Calu3 (cell line): ENCODE data around the gene STPG2. TPM values are rescaled to one million over a fixed set of nuclear protein-coding genes. Genes with fewer than 3 reads are reported as not detected.

Experiments used
- BruUV-seq: library from RNA; stranded (reverse); fragments of 400-500 nt; replicated peaks from 2 replicates; lab custom pipeline; 2021; lab: Mats Ljungman, UMichigan
- CTCF ChIA-PET: fragments of 300-600 bp; sonication (Branson Sonifier 250); formaldehyde crosslinking; loops from one replicate; lab custom pipeline; 2022; ENCODE audit warnings: antibody characterized with exemption; lab: Charles Lee
- DNase-seq: peaks from one replicate; pipeline ENCODE4 v3.0.0; 2022
- H3K27ac Mint-ChIP-seq: one replicate; pipeline ENCODE4 v1.8.0; 2022; ENCODE audit warnings: mixed read lengths; ENCODE audit not compliant: unreplicated experiment
- H3K27me3 Mint-ChIP-seq: one replicate; pipeline ENCODE4 v1.8.0; 2022; ENCODE audit warnings: mixed read lengths; ENCODE audit not compliant: unreplicated experiment
- H3K36me3 Mint-ChIP-seq: one replicate; pipeline ENCODE4 v1.8.0; 2022; ENCODE audit warnings: mild to moderate bottlenecking, moderate library complexity, mixed read lengths; ENCODE audit not compliant: insufficient read depth, unreplicated experiment
- H3K4me1 Mint-ChIP-seq: one replicate; pipeline ENCODE4 v1.8.0; 2022; ENCODE audit warnings: mild to moderate bottlenecking, low read depth, mixed read lengths; ENCODE audit not compliant: unreplicated experiment
- H3K4me3 Mint-ChIP-seq: one replicate; pipeline ENCODE4 v1.8.0; 2022; ENCODE audit warnings: mild to moderate bottlenecking, low read depth, moderate library complexity, mixed read lengths; ENCODE audit not compliant: unreplicated experiment
- H3K9me3 Mint-ChIP-seq: one replicate; pipeline ENCODE4 v1.8.0; 2022; ENCODE audit warnings: low read depth, mixed read lengths; ENCODE audit not compliant: unreplicated experiment
- intact Hi-C: fragments of 100-400 bp; cut with micrococcal nuclease; formaldehyde crosslinking; loops from one replicate; pipeline ENCODE4 v1.10.0; 2022; ENCODE audit not compliant: unreplicated experiment
- total RNA-seq: library from RNA; stranded (reverse); gene quantifications from 2 replicates; pipeline ENCODE4 v1.2.3, GENCODE V29; 2022
- TF ChIP-seq, protein P1 (sequence below): fragments of 200-600 bp; IDR thresholded peaks from one replicate; pipeline ENCODE4 v1.8.0; 2022; ENCODE audit warnings: antibody characterized with exemption; ENCODE audit not compliant: unreplicated experiment

STPG2 gene
- total RNA-seq, 1 experiment from 2014 or later: not detected

DNA sequence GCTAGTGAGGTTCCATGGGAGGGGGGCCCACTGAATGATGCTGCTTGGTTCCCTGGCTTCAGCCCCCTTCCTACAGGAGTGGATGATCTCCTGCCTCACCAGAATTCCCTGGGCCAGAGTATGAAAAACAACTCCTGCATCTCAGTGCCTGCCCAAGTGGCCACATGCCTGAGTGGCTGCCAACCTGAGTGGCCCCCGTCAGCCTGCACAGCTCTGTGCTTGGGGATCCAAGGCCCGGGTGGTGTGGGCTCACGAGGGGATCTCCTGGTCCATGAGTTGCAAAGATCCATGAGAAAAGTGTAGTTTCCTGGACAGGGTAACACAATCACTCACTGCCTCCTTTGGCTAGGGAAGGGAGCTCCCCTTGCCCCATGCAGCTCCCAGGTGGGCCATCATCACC, 17.1 kb downstream of the STPG2 start:
- no peaks in the 10 kb centered on the region for H3K4me1 Mint-ChIP-seq
- no TSS peak for BruUV-seq
- intact Hi-C loops: no loop called here
- CTCF ChIA-PET: no interaction called here
- no peaks in the 10 kb centered on the region for H3K27me3 Mint-ChIP-seq
- TF ChIP-seq, protein P1, sequence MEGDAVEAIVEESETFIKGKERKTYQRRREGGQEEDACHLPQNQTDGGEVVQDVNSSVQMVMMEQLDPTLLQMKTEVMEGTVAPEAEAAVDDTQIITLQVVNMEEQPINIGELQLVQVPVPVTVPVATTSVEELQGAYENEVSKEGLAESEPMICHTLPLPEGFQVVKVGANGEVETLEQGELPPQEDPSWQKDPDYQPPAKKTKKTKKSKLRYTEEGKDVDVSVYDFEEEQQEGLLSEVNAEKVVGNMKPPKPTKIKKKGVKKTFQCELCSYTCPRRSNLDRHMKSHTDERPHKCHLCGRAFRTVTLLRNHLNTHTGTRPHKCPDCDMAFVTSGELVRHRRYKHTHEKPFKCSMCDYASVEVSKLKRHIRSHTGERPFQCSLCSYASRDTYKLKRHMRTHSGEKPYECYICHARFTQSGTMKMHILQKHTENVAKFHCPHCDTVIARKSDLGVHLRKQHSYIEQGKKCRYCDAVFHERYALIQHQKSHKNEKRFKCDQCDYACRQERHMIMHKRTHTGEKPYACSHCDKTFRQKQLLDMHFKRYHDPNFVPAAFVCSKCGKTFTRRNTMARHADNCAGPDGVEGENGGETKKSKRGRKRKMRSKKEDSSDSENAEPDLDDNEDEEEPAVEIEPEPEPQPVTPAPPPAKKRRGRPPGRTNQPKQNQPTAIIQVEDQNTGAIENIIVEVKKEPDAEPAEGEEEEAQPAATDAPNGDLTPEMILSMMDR: no peak
- H3K36me3 Mint-ChIP-seq: no peaks in the 10 kb centered on the region
- no peak overlapping the region for H3K4me3 Mint-ChIP-seq
- no peak overlapping the region for H3K27ac Mint-ChIP-seq
- no peaks in the 10 kb centered on the region for H3K9me3 Mint-ChIP-seq
- DNase-seq: no peak

DNA sequence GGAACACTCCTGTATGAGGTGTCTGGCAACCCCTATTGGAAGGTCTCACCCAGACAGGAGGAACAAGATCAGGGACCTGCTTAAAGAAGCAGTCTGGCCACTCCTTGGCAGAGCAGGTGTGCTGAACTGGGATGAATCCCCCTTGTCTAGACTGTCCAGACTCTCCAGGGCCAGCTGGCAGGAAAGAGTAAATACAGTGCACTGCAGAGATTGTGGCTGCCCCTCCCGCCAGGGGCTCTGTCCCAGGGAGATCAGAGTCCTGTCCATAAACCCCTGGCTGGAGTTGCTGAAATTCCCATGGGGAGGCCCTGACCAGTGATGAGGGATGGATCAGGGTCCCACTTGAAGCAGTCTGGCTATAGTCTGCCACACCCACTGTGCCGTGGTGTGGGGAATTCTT, 17.7 kb downstream of the STPG2 start:
- Mint-ChIP-seq H3K27ac (no peak overlapping the region), H3K9me3 (no peaks in the 10 kb centered on the region), H3K27me3 (no peaks in the 10 kb centered on the region), H3K4me1 (no peaks in the 10 kb centered on the region), H3K36me3 (no peaks in the 10 kb centered on the region), H3K4me3 (no peak overlapping the region)
- no TSS peak for BruUV-seq
- no peak for DNase-seq
- CTCF ChIA-PET: no interaction called here
- intact Hi-C loops: no loop called here
- TF ChIP-seq, protein P1: no peak

DNA sequence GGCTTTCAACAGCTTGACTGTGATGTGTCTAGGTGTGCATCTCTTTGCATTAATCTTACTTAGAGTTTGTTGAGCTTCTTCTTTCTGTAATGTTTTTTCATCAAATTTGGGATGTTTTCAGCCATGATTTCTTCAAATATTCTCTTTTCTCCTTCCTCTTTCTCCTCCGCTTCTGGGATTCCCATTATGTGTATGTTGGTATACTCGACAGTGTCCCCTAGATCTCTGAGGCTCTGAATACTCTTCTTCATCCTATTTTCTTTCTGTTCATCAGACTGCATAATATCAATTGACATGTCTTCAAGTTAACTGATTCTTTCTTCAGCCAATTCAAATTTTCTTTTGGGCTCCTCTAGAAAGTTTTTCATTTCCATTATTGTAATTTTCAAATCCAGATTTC, 25.9 kb downstream of the STPG2 start:
- Mint-ChIP-seq H3K4me3 (no peak overlapping the region), H3K4me1 (no peaks in the 10 kb centered on the region), H3K9me3 (peaks cover 4% of the 10 kb centered on the region), H3K27me3 (no peaks in the 10 kb centered on the region), H3K36me3 (no peaks in the 10 kb centered on the region), H3K27ac (no peak overlapping the region)
- DNase-seq: no peak
- no TSS peak for BruUV-seq
- intact Hi-C loops: no loop called here
- CTCF ChIA-PET: no interaction called here
- TF ChIP-seq, protein P1: no peak

DNA sequence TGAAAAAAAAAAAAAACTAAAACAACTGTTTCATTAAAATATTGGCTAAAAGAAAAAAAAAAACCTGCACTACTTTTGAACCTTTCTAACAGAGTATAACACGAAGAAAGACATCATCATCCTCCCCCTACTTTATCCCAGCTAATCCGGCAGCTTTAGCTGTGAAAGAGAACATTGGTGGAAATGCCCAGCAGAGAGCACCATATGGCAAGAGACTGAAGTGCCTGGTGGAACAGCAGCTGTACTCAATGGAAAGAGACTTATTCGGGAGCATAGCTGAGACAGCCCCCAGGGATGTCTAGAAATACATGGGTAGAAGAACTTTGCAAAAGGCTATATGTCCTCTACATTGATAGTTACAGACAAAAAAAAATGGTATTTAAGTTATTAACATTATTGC, 30.3 kb downstream of the STPG2 start:
- Mint-ChIP-seq H3K36me3 (no peaks in the 10 kb centered on the region), H3K27ac (no peak overlapping the region), H3K4me3 (no peak overlapping the region), H3K9me3 (peaks cover 4% of the 10 kb centered on the region), H3K27me3 (no peaks in the 10 kb centered on the region), H3K4me1 (no peaks in the 10 kb centered on the region)
- CTCF ChIA-PET: no interaction called here
- DNase-seq: no peak
- BruUV-seq: no TSS peak
- TF ChIP-seq, protein P1: no peak
- intact Hi-C loops: loop anchor here (2.0 kb wide), 1 partner anchor 30 kb away; the partner anchor contains the start of gene STPG2

DNA sequence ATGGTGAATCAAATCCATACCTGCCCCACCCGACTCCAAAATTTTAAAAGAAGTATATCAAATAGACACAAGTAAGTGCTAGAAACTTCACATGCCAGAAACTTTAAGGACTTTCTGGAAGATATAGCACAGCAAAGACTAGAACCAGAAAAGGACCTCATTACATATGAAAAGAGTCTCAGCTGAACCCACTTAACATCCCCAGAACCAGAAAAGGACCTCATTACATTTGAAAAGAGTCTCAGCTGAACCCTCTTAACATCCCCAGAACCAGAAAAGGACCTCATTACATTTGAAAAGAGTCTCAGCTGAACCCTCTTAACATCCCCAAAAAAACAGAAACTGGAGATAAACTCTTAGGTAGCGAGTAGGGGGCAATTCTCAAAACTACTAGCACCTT, 32.3 kb downstream of the STPG2 start:
- CTCF ChIA-PET: no interaction called here
- DNase-seq: no peak
- Mint-ChIP-seq H3K27me3 (no peaks in the 10 kb centered on the region), H3K36me3 (no peaks in the 10 kb centered on the region), H3K4me1 (no peaks in the 10 kb centered on the region), H3K9me3 (no peaks in the 10 kb centered on the region), H3K27ac (no peak overlapping the region), H3K4me3 (no peak overlapping the region)
- BruUV-seq: no TSS peak
- intact Hi-C loops: no loop called here
- TF ChIP-seq, protein P1: no peak
